ENCODE measurements around the gene SOS2. TPM values are rescaled to one million over a fixed set of nuclear protein-coding genes. Genes with fewer than 3 reads are reported as not detected.

SOS2 gene
- total RNA-seq, 1 experiment from 2014 or later: 11.7 TPM

GRCh38 chr14:50070840-50071548 lies 160.4 kb downstream of the SOS2 start:
- Histone ChIP-seq H3K9me2 (ENCODE audit: insufficient read depth) (no peaks in the 10 kb centered on the region), H3K79me2 (ENCODE audit: insufficient read depth, low read length) (no peaks in the 10 kb centered on the region), H3K4me1 (ENCODE audit: control insufficient read depth in 1 of 2, insufficient read depth in 2 of 2, low read length in 2 of 2) (peaks cover 5 to 13% of the 10 kb centered on the region in 2 experiments; a peak in 3 of 4 replicates), H4K20me1 (ENCODE audit: insufficient read depth) (no peaks in the 10 kb centered on the region), H3K4me3 (replicated peaks in 1 of 2; ENCODE audit: low read depth in 1 of 2, low read length in 2 of 2) (no peak overlapping the region), H3K36me3 (ENCODE audit: control insufficient read depth in 1 of 2, insufficient read depth in 2 of 2, low read length in 2 of 2) (no peaks in the 10 kb centered on the region), H3K4me2 (ENCODE audit: low read length) (no peak overlapping the region), H3K9me3 (ENCODE audit: control insufficient read depth in 1 of 2, insufficient read depth in 1 of 2, low read depth in 1 of 2, low read length in 2 of 2) (no peaks in the 10 kb centered on the region), H3K27me3 (ENCODE audit: insufficient read depth, low read length) (no peaks in the 10 kb centered on the region), H3K9ac (ENCODE audit: low read length) (no peak overlapping the region), H2AFZ (ENCODE audit: low read depth, low read length, poor library complexity, severe bottlenecking) (no peak overlapping the region), H3K27ac (ENCODE audit: low read depth, low read length) (no peak overlapping the region)
- no peak for DNase-seq (ENCODE audit: low read depth, low spot score)
- BruUV-seq (replicated peaks): no TSS peak
- no peak for ATAC-seq
- CTCF ChIA-PET: no interaction called here
- TF ChIP-seq CTCF (IDR thresholded peaks at IDR 0.05 in 2 of 3, conservative IDR thresholded peaks at IDR 0.05 in 1 of 3; ENCODE audit: borderline replicate concordance in 1 of 3, insufficient read depth in 1 of 3, low read depth in 2 of 3, low read length in 2 of 3) (no peak), POLR2A (IDR thresholded peaks at IDR 0.05; ENCODE audit: borderline replicate concordance, extremely low read depth, insufficient read depth, insufficient read length) (no peak), EZH2 (IDR thresholded peaks at IDR 0.05) (no peak), MAX (IDR thresholded peaks at IDR 0.05) (no peak), POLR2AphosphoS5 (IDR thresholded peaks at IDR 0.05; ENCODE audit: low read depth, low read length) (no peak), YY1 (IDR thresholded peaks at IDR 0.05; ENCODE audit: extremely low read depth, insufficient replicate concordance, low read depth, low read length) (no peak), ZFX (IDR thresholded peaks at IDR 0.05) (no peak), SRF (IDR thresholded peaks at IDR 0.05; ENCODE audit: low read depth) (no peak), CBX3 (IDR thresholded peaks at IDR 0.05; ENCODE audit: low read depth) (no peak), ZBTB33 (IDR thresholded peaks at IDR 0.05; ENCODE audit: extremely low read depth, insufficient replicate concordance, low read length) (no peak), SIN3A (IDR thresholded peaks at IDR 0.05; ENCODE audit: low read depth) (no peak), ELF1 (IDR thresholded peaks at IDR 0.05; ENCODE audit: borderline replicate concordance, low read depth) (no peak)
- RAD21 ChIA-PET (ENCODE audit: low non-redundant PET in 1 of 2, low total read pairs in 2 of 2, uncharacterized antibody in 2 of 2, unreplicated experiment in 2 of 2): no interaction called here
- POLR2A ChIA-PET: no interaction called here
- intact Hi-C loops (cut with micrococcal nuclease): no loop called here

Data from HCT116 (cell line).